ENCODE measurements around the gene ALDH1B1. TPM values are rescaled to one million over a fixed set of nuclear protein-coding genes. Genes with fewer than 3 reads are reported as not detected.

The ALDH1B1 gene
- total and polyA plus RNA-seq, 9 of the 15 experiments (the other 6 are each of a cell fraction or from before 2014, with no cell fraction given) = 8.6 to 46.5 (median 30.8) TPM

GRCh38 chr9:38392235-38393127, at the start of gene ALDH1B1 (continued):
- TF ChIP-seq ELF4 (CRISPR knock-in tag; IDR thresholded peaks at IDR 0.05) (peak; percentile 20; the same call in 1 of the 2 replicates), ERF (CRISPR knock-in tag; IDR thresholded peaks at IDR 0.05) (0 out of 2 replicates have a peak, but pooled peaks have one; percentile 12), DEAF1 (CRISPR knock-in tag; IDR thresholded peaks at IDR 0.05) (peak; percentile 5; the same call in 1 of the 2 replicates), TBP (optimal IDR thresholded peaks at IDR 0.05; ENCODE audit: low read depth, low read length) (peak; percentile 48), KLF13 (tag; IDR thresholded peaks at IDR 0.05; ENCODE audit: borderline replicate concordance, low read depth) (0 out of 2 replicates have a peak, but pooled peaks have one; percentile 40), CUX1 (CRISPR knock-in tag; IDR thresholded peaks at IDR 0.05) (no peak), PCBP1 (IDR thresholded peaks at IDR 0.05; ENCODE audit: low read depth, low read length, poor library complexity, severe bottlenecking) (peak; percentile 56), POLR2A (conservative IDR thresholded peaks at IDR 0.05) (peak; percentile 89), CREB3L1 (IDR thresholded peaks at IDR 0.05; ENCODE audit: borderline replicate concordance, low read depth) (0 out of 2 replicates have a peak, but pooled peaks have one; percentile 42), ZKSCAN1 (IDR thresholded peaks at IDR 0.05; ENCODE audit: low read depth, low read length) (peak; percentile 37), TFE3 (CRISPR knock-in tag; IDR thresholded peaks at IDR 0.05) (no peak), HOXB6 (CRISPR knock-in tag; IDR thresholded peaks at IDR 0.05; ENCODE audit: borderline replicate concordance) (no peak), CSDE1 (IDR thresholded peaks at IDR 0.05) (no peak), TEAD1 (CRISPR knock-in tag; IDR thresholded peaks at IDR 0.05) (peak in 1 of 2 experiments; percentile 57; a peak in 1 of 4 replicates), POLR2B (IDR thresholded peaks at IDR 0.05; ENCODE audit: low read depth, partially characterized antibody) (peak; percentile 57), NFXL1 (CRISPR knock-in tag; IDR thresholded peaks at IDR 0.05) (no peak), SETDB1 (IDR thresholded peaks at IDR 0.05; ENCODE audit: low read length) (no peak)
